AG09309 (cell line): Measurements from ENCODE around the gene MLIP.

Experiments
- DNase-seq: peaks from one replicate; pipeline ENCODE4 v3.0.0-alpha.2; 2010; ENCODE audit warnings: low read depth
- H3K4me3 ChIP-seq: 2 replicates; pipeline ENCODE4 v1.5.1; 2011; ENCODE audit warnings: mild to moderate bottlenecking, low read depth, low read length, moderate library complexity; ENCODE audit not compliant: control insufficient read depth
- CTCF ChIP-seq: IDR thresholded peaks from 2 replicates; pipeline ENCODE4 v1.5.1; 2011; ENCODE audit warnings: mild to moderate bottlenecking, low read depth, low read length, inconsistent platforms; ENCODE audit not compliant: insufficient read depth, control insufficient read depth; ENCODE audit errors: missing control alignments

MLIP gene

GRCh38 chr6:54188846-54189245 is 77.6 kb downstream of the MLIP start:
- no peak for TF ChIP-seq CTCF
- H3K4me3 ChIP-seq = no peak overlapping the region
- DNase-seq = no peak

GRCh38 chr6:54191461-54191860 is 80.2 kb downstream of the MLIP start:
- no peak overlapping the region for H3K4me3 ChIP-seq
- no peak for DNase-seq
- no peak for TF ChIP-seq CTCF

GRCh38 chr6:54192993-54193392 is 81.8 kb downstream of the MLIP start:
- TF ChIP-seq CTCF = no peak
- no peak for DNase-seq
- H3K4me3 ChIP-seq = no peak overlapping the region

GRCh38 chr6:54193560-54193959 is 82.3 kb downstream of the MLIP start:
- DNase-seq = no peak
- no peak for TF ChIP-seq CTCF
- no peak overlapping the region for H3K4me3 ChIP-seq

- no peak overlapping the region for H3K4me3 ChIP-seq
- no peak for TF ChIP-seq CTCF
- DNase-seq = peak; percentile 18
Observed at GRCh38 chr6:54194067-54194466, 82.8 kb downstream of the MLIP start.

GRCh38 chr6:54195637-54196036 is 84.4 kb downstream of the MLIP start:
- TF ChIP-seq CTCF = no peak
- DNase-seq = no peak
- no peak overlapping the region for H3K4me3 ChIP-seq

GRCh38 chr6:54196905-54197304 is 85.7 kb downstream of the MLIP start:
- H3K4me3 ChIP-seq = no peak overlapping the region
- TF ChIP-seq CTCF = no peak
- no peak for DNase-seq
